HG03520 (cell line): ENCODE measurements around the gene PLPPR4.

ENCODE experiments used
- ATAC-seq: cut with Tn5 transposase; IDR thresholded peaks from one replicate; pipeline ENCODE4 v1.9.1; 2021; ENCODE audit warnings: mild to moderate bottlenecking, moderate library complexity; ENCODE audit not compliant: unreplicated experiment

Gene PLPPR4

DNA sequence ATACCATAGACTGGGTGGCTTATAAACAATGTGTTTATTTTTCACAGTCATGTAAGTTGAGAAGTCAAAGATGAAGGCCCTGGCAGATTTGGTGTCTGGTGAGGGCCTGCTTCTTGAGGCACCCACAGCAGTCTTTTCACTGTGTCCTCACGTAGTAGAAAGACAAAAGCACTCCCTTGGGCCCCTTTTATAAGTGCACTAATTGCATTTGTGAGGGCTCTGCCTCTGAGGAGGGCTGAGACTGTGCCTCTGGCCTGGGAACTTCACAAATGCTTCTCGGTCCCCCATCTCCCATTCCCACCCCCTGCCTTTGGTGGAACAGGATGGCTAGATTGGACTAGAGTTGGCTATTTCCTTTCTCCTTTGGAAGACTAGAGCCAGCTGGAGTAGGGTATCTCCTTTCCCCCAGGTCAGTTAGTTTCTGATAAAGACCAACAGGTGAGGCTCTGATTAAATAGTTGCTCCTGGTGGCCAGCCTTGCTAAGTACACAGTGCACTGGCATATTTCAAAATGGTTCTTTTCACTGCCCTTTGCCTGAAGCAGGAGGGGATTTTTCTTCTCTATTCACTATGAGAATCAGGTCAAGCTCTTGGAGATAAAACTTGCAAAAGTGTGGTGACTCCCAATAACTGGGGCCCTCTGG lies 82.9 kb downstream of the PLPPR4 start:
- no peak for ATAC-seq

GRCh38 chr1:99348397-99349132 lies 84.3 kb downstream of the PLPPR4 start:
- no peak for ATAC-seq

GRCh38 chr1:99352821-99353220 lies 88.5 kb downstream of the PLPPR4 start:
- ATAC-seq = no peak

GRCh38 chr1:99358770-99359169 lies 94.5 kb downstream of the PLPPR4 start:
- no peak for ATAC-seq
